Right renal pelvis (tissue), 4 donors: ENCODE measurements around the gene IL2RA. TPM values are rescaled to one million over a fixed set of nuclear protein-coding genes. Genes with fewer than 3 reads are reported as not detected.
A peak's percentile ranks its signal among the peaks of the same experiment; 100 is the strongest.

Experiments used
- DNase-seq, 4 donors: peaks; one replicate each; pipeline ENCODE4 v3.0.0-alpha.2; 2013; ENCODE audit warnings: low read depth in 4 of 4, low spot score in 3 of 4, missing footprints in 1 of 4
- polyA plus RNA-seq, 4 donors: library from polyadenylated mRNA; unstranded; fragments of 120-200 nt; gene quantifications; one replicate each; pipeline ENCODE4 v1.2.1, GENCODE V29; 2013; ENCODE audit not compliant: insufficient read length in 4 of 4

IL2RA gene
- polyA plus RNA-seq, 4 donors = 0.05 to 0.47 TPM; not detected in 2

- no peak for DNase-seq
Observed at GRCh38 chr10:5992398-5992797, 69.8 kb downstream of the IL2RA start.

GRCh38 chr10:5991708-5992107 lies 70.5 kb downstream of the IL2RA start:
- DNase-seq = no peak

- DNase-seq = no peak
Observed at GRCh38 chr10:5989756-5990155, 72.4 kb downstream of the IL2RA start.

- no peak for DNase-seq
Observed at GRCh38 chr10:5988336-5988920, 73.7 kb downstream of the IL2RA start.

GRCh38 chr10:5987747-5988146 lies 74.4 kb downstream of the IL2RA start:
- DNase-seq = no peak

- no peak for DNase-seq
Observed at GRCh38 chr10:5985029-5985428, 77.1 kb downstream of the IL2RA start.

- DNase-seq = no peak
Observed at GRCh38 chr10:5983774-5984173, 78.4 kb downstream of the IL2RA start.

GRCh38 chr10:5981529-5981928 lies 80.6 kb downstream of the IL2RA start:
- no peak for DNase-seq

- DNase-seq = no peak
Observed at GRCh38 chr10:5978230-5978489, 84.0 kb downstream of the IL2RA start.

- DNase-seq = peak in 1 of 4 donors; percentile 55
Observed at GRCh38 chr10:5977471-5978229, 84.5 kb downstream of the IL2RA start, which contains the start of gene IL15RA. Gene IL15RA, minus strand, starts transcription at chr10:5977543. Its CDS starts 51 bp downstream, at chr10:5977492.

GRCh38 chr10:5976512-5977470 lies 85.4 kb downstream of the IL2RA start:
- peak in 1 of 4 donors; percentile 48 for DNase-seq

GRCh38 chr10:5975641-5976473 lies 86.3 kb downstream of the IL2RA start:
- DNase-seq = no peak

- DNase-seq = no peak
Observed at GRCh38 chr10:5973069-5973468, 89.1 kb downstream of the IL2RA start.

GRCh38 chr10:5971886-5972285 lies 90.3 kb downstream of the IL2RA start:
- no peak for DNase-seq

- no peak for DNase-seq
Observed at GRCh38 chr10:5971315-5971832, 90.8 kb downstream of the IL2RA start.

GRCh38 chr10:5970527-5970926 lies 91.6 kb downstream of the IL2RA start:
- DNase-seq = no peak

GRCh38 chr10:5970066-5970465 lies 92.1 kb downstream of the IL2RA start:
- DNase-seq = no peak

GRCh38 chr10:5968681-5969453 lies 93.3 kb downstream of the IL2RA start:
- no peak for DNase-seq

- no peak for DNase-seq
Observed at GRCh38 chr10:5968037-5968680, 94.0 kb downstream of the IL2RA start.
